Lower lobe of right lung (tissue), 2 donors: ENCODE measurements around the gene SDR9C7. TPM values are rescaled to one million over a fixed set of nuclear protein-coding genes. Genes with fewer than 3 reads are reported as not detected.
"Not testable (repeated sequence)": the region's sequence is repeated elsewhere in the genome, so short reads cannot be mapped to it uniquely, and the experiment has no call there.

ENCODE experiments used
- ATAC-seq, 2 donors: fragments of 200-7000 bp; cut with Tn5 transposase; one replicate each; pipeline ENCODE4 v1.9.1; 2020 to 2022; ENCODE audit warnings: mild to moderate bottlenecking in 2 of 2, moderate library complexity in 2 of 2
- DNase-seq: peaks from one replicate; pipeline ENCODE4 v3.0.0-alpha.2; 2020
- H3K27ac ChIP-seq: fragments of 200-600 bp; one replicate; pipeline ENCODE4 v1.8.0; 2022
- H3K27me3 ChIP-seq: fragments of 200-600 bp; one replicate; pipeline ENCODE4 v1.8.0; 2022; ENCODE audit warnings: low read depth
- H3K36me3 ChIP-seq: fragments of 200-600 bp; one replicate; pipeline ENCODE4 v1.8.0; 2022; ENCODE audit warnings: mild to moderate bottlenecking
- H3K4me1 ChIP-seq: fragments of 200-600 bp; one replicate; pipeline ENCODE4 v1.8.0; 2022
- H3K4me3 ChIP-seq: fragments of 200-600 bp; one replicate; pipeline ENCODE4 v1.8.0; 2022; ENCODE audit warnings: mild to moderate bottlenecking
- H3K9me3 ChIP-seq: fragments of 200-600 bp; one replicate; pipeline ENCODE4 v1.8.0; 2022
- intact Hi-C: fragments of 100-400 bp; cut with DNase I; formaldehyde crosslinking; loops from one replicate; pipeline ENCODE4 v1.11.0; 2022
- total RNA-seq: library from RNA; stranded (reverse); fragmentation: NEBNext Ultra II Directional; extraction: Animal tissue kit (Norgen Biotek cat#: 25700); gene quantifications from one replicate; pipeline ENCODE4 v1.2.1, GENCODE V29; 2021
- TF ChIP-seq, protein P1 (sequence below): fragments of 200-600 bp; IDR thresholded peaks from one replicate; pipeline ENCODE4 v1.8.0; 2022; ENCODE audit warnings: antibody characterized with exemption, mild to moderate bottlenecking
- donor health status: DM: no; HTN: yes; CAD: no; lungs with severe emphysema.

Gene SDR9C7
- total RNA-seq, 1 donor from 2014 or later = not detected

DNA sequence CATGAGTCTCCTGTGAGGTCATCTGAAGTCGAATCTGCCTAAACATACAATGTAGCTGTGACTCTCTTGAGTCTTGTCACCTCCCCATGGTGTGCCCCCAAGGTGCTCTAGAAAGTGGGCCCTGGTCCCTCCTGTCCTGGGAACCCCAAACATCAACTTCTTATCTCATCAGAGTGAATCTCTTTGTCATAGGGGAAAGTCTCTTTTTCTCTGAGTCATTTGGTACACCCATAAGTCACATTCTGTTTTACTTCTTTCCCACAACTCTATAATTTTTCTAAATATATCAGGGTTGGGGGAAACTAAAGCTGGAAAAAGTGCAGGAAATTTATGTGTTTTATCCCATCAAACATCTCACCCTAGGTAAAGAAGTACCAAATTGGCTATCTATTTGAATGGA is 12.9 kb downstream of the SDR9C7 start:
- Histone ChIP-seq H3K9me3 (no peaks in the 10 kb centered on the region), H3K4me3 (no peak overlapping the region), H3K36me3 (no peaks in the 10 kb centered on the region), H3K4me1 (no peaks in the 10 kb centered on the region), H3K27ac (no peak overlapping the region), H3K27me3 (no peaks in the 10 kb centered on the region)
- ATAC-seq = no peak
- DNase-seq = no peak
- TF ChIP-seq, protein P1, sequence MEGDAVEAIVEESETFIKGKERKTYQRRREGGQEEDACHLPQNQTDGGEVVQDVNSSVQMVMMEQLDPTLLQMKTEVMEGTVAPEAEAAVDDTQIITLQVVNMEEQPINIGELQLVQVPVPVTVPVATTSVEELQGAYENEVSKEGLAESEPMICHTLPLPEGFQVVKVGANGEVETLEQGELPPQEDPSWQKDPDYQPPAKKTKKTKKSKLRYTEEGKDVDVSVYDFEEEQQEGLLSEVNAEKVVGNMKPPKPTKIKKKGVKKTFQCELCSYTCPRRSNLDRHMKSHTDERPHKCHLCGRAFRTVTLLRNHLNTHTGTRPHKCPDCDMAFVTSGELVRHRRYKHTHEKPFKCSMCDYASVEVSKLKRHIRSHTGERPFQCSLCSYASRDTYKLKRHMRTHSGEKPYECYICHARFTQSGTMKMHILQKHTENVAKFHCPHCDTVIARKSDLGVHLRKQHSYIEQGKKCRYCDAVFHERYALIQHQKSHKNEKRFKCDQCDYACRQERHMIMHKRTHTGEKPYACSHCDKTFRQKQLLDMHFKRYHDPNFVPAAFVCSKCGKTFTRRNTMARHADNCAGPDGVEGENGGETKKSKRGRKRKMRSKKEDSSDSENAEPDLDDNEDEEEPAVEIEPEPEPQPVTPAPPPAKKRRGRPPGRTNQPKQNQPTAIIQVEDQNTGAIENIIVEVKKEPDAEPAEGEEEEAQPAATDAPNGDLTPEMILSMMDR = no peak
- intact Hi-C loops = no loop called here

DNA sequence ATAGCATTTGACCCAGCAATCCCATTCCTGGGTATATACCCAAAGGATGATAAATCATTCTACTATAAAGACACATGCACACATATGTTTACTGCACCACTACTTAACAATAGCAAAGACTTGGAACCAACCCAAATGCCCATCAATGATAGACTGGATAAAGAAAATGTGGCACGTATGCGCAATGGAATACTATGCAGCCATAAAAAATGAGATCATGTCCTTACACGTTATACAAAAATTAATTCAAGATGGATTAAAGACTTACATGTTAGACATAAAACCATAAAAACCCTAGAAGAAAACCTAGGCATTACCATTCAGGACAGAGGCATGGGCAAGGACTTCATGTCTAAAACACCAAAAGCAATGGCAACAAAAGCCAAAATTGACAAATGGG is 16.1 kb downstream of the SDR9C7 start:
- H3K36me3 ChIP-seq, H3K9me3 ChIP-seq, ATAC-seq, H3K27me3 ChIP-seq, intact Hi-C loops, H3K4me1 ChIP-seq, H3K4me3 ChIP-seq, H3K27ac ChIP-seq, DNase-seq: not testable (repeated sequence)

- Histone ChIP-seq H3K27ac (no peak overlapping the region), H3K27me3 (no peaks in the 10 kb centered on the region), H3K9me3 (no peaks in the 10 kb centered on the region), H3K36me3 (no peaks in the 10 kb centered on the region), H3K4me3 (no peak overlapping the region), H3K4me1 (no peaks in the 10 kb centered on the region)
- intact Hi-C loops = no loop called here
- TF ChIP-seq, protein P1 = no peak
- DNase-seq = no peak
- ATAC-seq = no peak
Measured at GRCh38 chr12:56916996-56917333, 17.2 kb downstream of the SDR9C7 start.

DNA sequence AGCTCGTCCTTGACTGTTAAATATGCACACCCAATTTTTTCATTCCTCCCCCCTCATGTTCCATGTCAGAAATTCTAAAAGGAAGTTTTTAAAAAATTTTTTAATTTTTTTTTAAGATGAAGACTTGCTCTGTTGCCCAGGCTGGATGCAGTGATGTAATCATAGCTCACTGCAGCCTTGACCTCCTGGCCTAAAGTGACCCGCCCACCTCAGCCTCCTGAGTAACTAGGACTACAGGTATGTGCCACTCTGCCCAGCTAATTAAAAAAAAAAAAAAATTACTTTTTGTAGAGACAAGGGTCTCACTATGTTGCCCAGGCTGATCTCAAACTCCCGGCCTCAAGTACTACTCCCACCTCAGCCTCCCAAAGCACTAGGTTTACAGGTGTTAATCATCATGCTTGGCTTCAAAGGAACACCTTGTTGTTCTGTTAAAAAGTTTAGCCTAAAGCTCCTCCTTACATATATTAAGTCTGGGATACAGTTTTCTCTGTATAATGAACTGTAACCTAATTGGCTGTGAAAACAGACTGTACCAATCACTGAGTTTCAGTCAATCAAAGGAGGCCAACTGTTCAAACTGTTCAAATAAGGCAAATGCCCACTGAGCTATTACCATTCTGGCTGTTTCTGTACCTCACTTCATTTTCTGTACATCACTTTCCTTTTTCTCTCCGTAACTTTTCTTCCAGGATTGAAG is 17.8 kb downstream of the SDR9C7 start:
- Histone ChIP-seq H3K4me1 (no peaks in the 10 kb centered on the region), H3K9me3 (no peaks in the 10 kb centered on the region), H3K27ac (no peak overlapping the region), H3K27me3 (no peaks in the 10 kb centered on the region), H3K4me3 (no peak overlapping the region), H3K36me3 (no peaks in the 10 kb centered on the region)
- DNase-seq (no peak), ATAC-seq (no peak)
- TF ChIP-seq, protein P1 = no peak
- intact Hi-C loops = no loop called here

- Histone ChIP-seq H3K4me3 (no peak overlapping the region), H3K4me1 (no peaks in the 10 kb centered on the region), H3K27ac (no peak overlapping the region), H3K9me3 (no peaks in the 10 kb centered on the region), H3K36me3 (no peaks in the 10 kb centered on the region), H3K27me3 (no peaks in the 10 kb centered on the region)
- intact Hi-C loops = no loop called here
- DNase-seq (no peak), ATAC-seq (no peak)
- TF ChIP-seq, protein P1 = no peak
Measured at GRCh38 chr12:56914724-56915123, 19.5 kb downstream of the SDR9C7 start.

DNA sequence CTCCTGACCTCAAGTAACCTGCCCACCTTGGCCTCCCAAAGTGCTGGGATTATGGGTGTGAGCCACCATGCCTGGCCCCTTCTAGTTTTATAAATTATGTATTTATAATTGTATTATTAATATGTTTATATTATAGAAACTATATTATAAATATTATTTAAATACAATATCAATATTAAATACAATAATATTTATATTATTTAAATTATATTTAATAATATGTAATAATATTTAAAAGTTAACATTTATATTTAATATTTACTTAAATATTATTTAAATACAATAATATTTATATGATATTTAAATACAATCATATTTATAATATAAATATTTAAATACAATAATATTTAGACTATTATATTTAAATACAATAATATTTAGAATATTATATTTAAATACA is 20.0 kb downstream of the SDR9C7 start:
- H3K9me3 ChIP-seq = peaks cover under 1% of the 10 kb centered on the region
- no peak overlapping the region for H3K4me3 ChIP-seq
- TF ChIP-seq, protein P1 = no peak
- H3K27me3 ChIP-seq = no peaks in the 10 kb centered on the region
- H3K27ac ChIP-seq = no peak overlapping the region
- no peaks in the 10 kb centered on the region for H3K36me3 ChIP-seq
- ATAC-seq = no peak
- intact Hi-C loops = no loop called here
- no peak for DNase-seq
- H3K4me1 ChIP-seq = no peaks in the 10 kb centered on the region

DNA sequence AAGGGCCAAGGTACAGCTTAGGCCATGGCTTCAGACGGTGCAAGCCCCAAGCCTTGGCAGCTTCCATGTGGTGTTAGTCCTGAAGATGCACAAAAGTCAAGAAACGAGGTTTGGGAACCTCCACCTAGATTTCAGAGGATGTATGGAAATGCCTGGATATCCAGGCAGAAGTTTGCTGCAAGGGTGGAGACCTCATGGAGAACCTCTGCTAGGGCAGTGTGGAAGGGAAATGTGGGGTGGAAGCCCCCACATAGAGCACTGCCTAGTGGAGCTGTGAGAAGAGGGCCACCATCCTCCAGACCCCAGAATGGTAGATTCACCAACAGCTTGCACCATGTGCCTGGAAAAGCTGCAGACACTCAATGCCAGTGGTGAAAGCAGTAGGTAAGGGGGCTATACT is 24.8 kb downstream of the SDR9C7 start:
- ATAC-seq, H3K4me1 ChIP-seq, H3K36me3 ChIP-seq, DNase-seq, H3K27me3 ChIP-seq, H3K9me3 ChIP-seq, intact Hi-C loops, H3K4me3 ChIP-seq, H3K27ac ChIP-seq: not testable (repeated sequence)
